GM12878 (cell line): ENCODE results near the gene FAM162A. TPM values are rescaled to one million over a fixed set of nuclear protein-coding genes. Genes with fewer than 3 reads are reported as not detected.

Experiments
- ATAC-seq: fragments of 200-7000 bp; cut with Tn5 transposase; 3 replicates; pipeline ENCODE4 v1.9.1; 2020; ENCODE audit warnings: mild to moderate bottlenecking, moderate library complexity
- BruUV-seq: library from RNA; stranded (reverse); fragments of 400-500 nt; replicated peaks from 2 replicates; lab custom pipeline; 2021; lab: Mats Ljungman, UMichigan
- CTCF ChIA-PET: fragments of 300-600 bp; sonication (Branson Sonifier 250); formaldehyde crosslinking; extraction: SDS; loops from one replicate; lab custom pipeline; 2021; ENCODE audit warnings: inconsistent platforms; lab: Yijun Ruan, JAX
- POLR2A ChIA-PET: fragments of 350-600 bp; formaldehyde crosslinking; extraction: SDS; loops from one replicate; lab custom pipeline; 2021; ENCODE audit warnings: inconsistent platforms; lab: Charles Lee
- RAD21 ChIA-PET: fragments of 300-600 bp; sonication (Branson Sonifier 250); formaldehyde crosslinking; loops from one replicate; lab custom pipeline; 2023; ENCODE audit warnings: antibody characterized with exemption; ENCODE audit not compliant: unreplicated experiment; lab: Charles Lee
- SMC1A ChIA-PET: fragments of 300-600 bp; sonication (Branson Sonifier 250); formaldehyde crosslinking; loops from one replicate; lab custom pipeline; 2023; ENCODE audit not compliant: unreplicated experiment, uncharacterized antibody; lab: Charles Lee
- DNase-seq: peaks from one replicate; pipeline ENCODE4 v3.0.0-alpha.2; 2011; ENCODE audit warnings: low read depth, low spot score
- FAIRE-seq: peaks from 3 replicates; lab custom pipeline; 2011; peaks lifted over from hg19 to GRCh38; lab: Jason Lieb, UNC
- H2AFZ ChIP-seq: 2 replicates; pipeline ENCODE4 v1.6.0; 2011; ENCODE audit warnings: low read depth, low read length, control low read depth; ENCODE audit not compliant: control insufficient read depth
- H3K27ac ChIP-seq: 2 replicates; pipeline ENCODE4 v1.5.1; 2011; ENCODE audit warnings: control low read depth; ENCODE audit not compliant: control insufficient read depth, insufficient read depth
- H3K27me3 ChIP-seq, 2 experiments: replicated peaks in 1 of 2; 2 replicates each; pipeline versions ENCODE4 v1.6.0 to v1.6.1; 2011; ENCODE audit warnings: low read length in 1 of 2; ENCODE audit not compliant: control insufficient read depth in 2 of 2, insufficient read depth in 2 of 2
- H3K36me3 ChIP-seq, 2 experiments: 2 replicates each; pipeline ENCODE4 v1.5.1; 2011; ENCODE audit warnings: low read length in 1 of 2; ENCODE audit not compliant: control insufficient read depth in 2 of 2, insufficient read depth in 2 of 2
- H3K4me1 ChIP-seq: 2 replicates; pipeline ENCODE4 v1.6.1; 2011; ENCODE audit warnings: mild to moderate bottlenecking, low read length, moderate library complexity, mixed read lengths; ENCODE audit not compliant: control insufficient read depth, insufficient read depth
- H3K4me2 ChIP-seq: 2 replicates; pipeline ENCODE4 v1.6.0; 2011; ENCODE audit warnings: control low read depth; ENCODE audit not compliant: control insufficient read depth, insufficient read depth
- H3K4me3 ChIP-seq: fragments of 200-600 bp; sonication (generic); 2 replicates; pipeline ENCODE4 v1.5.1; 2016
- H3K79me2 ChIP-seq: 2 replicates; pipeline ENCODE4 v1.6.0; 2011; ENCODE audit warnings: low read length; ENCODE audit not compliant: control insufficient read depth, insufficient read depth
- H3K9ac ChIP-seq: 2 replicates; pipeline ENCODE4 v1.8.0; 2011; ENCODE audit warnings: low read length, control low read depth, mixed read lengths; ENCODE audit not compliant: control insufficient read depth, insufficient read depth
- H3K9me3 ChIP-seq: replicated peaks from 3 replicates; pipeline ENCODE4 v1.5.1; 2011; ENCODE audit warnings: mild to moderate bottlenecking, low read length; ENCODE audit not compliant: control insufficient read depth, insufficient read depth
- H4K20me1 ChIP-seq: 2 replicates; pipeline ENCODE4 v1.6.0; 2011; ENCODE audit not compliant: control insufficient read depth, insufficient read depth
- BCL11A ChIP-seq: IDR thresholded peaks from 2 replicates; pipeline ENCODE4 v1.6.1; 2011; ENCODE audit warnings: low read depth, low read length
- LARP7 ChIP-seq: fragments of 450-650 bp; IDR thresholded peaks from 2 replicates; pipeline ENCODE4 v1.6.1; 2017; ENCODE audit warnings: mild to moderate bottlenecking
- WGBS: methylation state at CpG from one replicate; pipeline ENCODE4 v1.1.6; 2016; ENCODE audit warnings: low lambda C conversion rate; ENCODE audit not compliant: insufficient replicate concordance, insufficient coverage; ENCODE audit errors: missing lambda C conversion rate; 5-methylcytosine and 5-hydroxymethylcytosine counted together
- in situ Hi-C: fragments of 300-500 bp; cut with MboI; formaldehyde crosslinking; loops from 9 replicates; pipeline ENCODE4 v1.14.3; 2018; ENCODE audit warnings: mixed read lengths
- intact Hi-C: fragments of 100-400 bp; cut with micrococcal nuclease; formaldehyde crosslinking; loops from one replicate; pipeline ENCODE4 v1.14.2; 2022; ENCODE audit not compliant: unreplicated experiment
- polyA plus RNA-seq, 11 experiments: library from polyadenylated mRNA; depleted of rRNA in 4 of 11; unstranded in 6 of 11; stranded (reverse) in 5 of 11; fragments of >200 nt; fragmentation: Nextera tagmentation in 4 of 11; fragmentation: Illumina TruSeq in 1 of 11; extraction: Ambion mirVana in 4 of 11; extraction: Trizol in 1 of 11; gene quantifications; 1 replicate in 1 of 11; 2 replicates in 10 of 11; pipeline versions ENCODE4 v1.2.1 to v1.2.3, GENCODE V29; 2011 to 2016; ENCODE audit warnings: inconsistent platforms in 2 of 11, missing spikeins in 2 of 11, low read depth in 1 of 11
- total RNA-seq, 4 experiments: library from RNA; depleted of rRNA in 3 of 4; stranded (reverse); fragments of >200 nt in 3 of 4; fragmentation: Illumina TruSeq in 1 of 4; extraction: Trizol in 1 of 4; gene quantifications; 2 replicates each; pipeline versions ENCODE4 v1.2.1 to v1.2.3, GENCODE V29; 2013 to 2021
- TF ChIP-seq, protein P1 (sequence below): fragments of 450-650 bp; IDR thresholded peaks from 2 replicates; pipeline ENCODE4 v1.6.1; 2016; ENCODE audit warnings: mild to moderate bottlenecking

Gene FAM162A
- total and polyA plus RNA-seq, 10 of the 15 experiments (the other 5 are each of a cell fraction or from before 2014, with no cell fraction given), result 59.2 to 346 (median 149) TPM

DNA sequence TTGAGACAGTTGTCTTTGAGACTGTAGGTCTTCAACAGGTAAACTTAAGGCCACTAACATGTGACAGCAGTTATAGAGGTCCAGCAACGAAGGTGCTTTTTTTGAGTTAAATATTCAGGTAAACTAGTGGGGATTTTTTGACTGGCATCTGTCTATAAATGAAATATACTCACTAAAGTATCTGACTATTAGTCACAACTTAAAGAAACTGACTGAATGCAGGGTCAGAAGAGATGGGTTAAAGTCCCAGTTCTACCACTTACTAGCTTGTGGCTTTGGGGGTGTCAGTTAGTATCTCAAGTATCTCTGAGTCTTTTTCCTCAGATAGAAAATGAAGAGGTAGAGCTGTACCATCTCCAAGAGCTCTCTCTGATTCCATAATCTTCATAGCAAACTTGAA, 18.9 kb upstream of the FAM162A start:
- H3K4me3 ChIP-seq, result no peak overlapping the region
- ChIA-PET POLR2A (interaction anchor here (0.6 to 3.2 kb wide), 11 partner anchors 11 to 819 kb away, joined by 3 to 28 read pairs (median 3); partner anchors contain the start of genes FAM162A, MIX23 and POLQ), RAD21 (interaction anchor here (0.8 to 3.8 kb wide), 22 partner anchors 11 to 818 kb away, joined by 3 to 32 read pairs (median 4); partner anchors contain the start of genes CSTA, FAM162A, MIX23 and POLQ), CTCF (interaction anchor here (0.7 to 4.5 kb wide), 13 partner anchors 10 to 264 kb away, joined by 3 to 52 read pairs (median 5); partner anchors contain the start of genes FAM162A and MIX23), SMC1A (interaction anchor here (0.5 to 6.0 kb wide), 19 partner anchors 9 to 819 kb away, joined by 3 to 50 read pairs (median 7); partner anchors contain the start of genes FAM162A, MIX23 and POLQ)
- H3K27ac ChIP-seq, result peak overlapping the region; percentile 0; the same call in 1 of the 2 replicates
- no peaks in the 10 kb centered on the region for H4K20me1 ChIP-seq
- no peaks in the 10 kb centered on the region for H3K79me2 ChIP-seq
- ATAC-seq (peak; percentile 81), FAIRE-seq (no peak), DNase-seq (no peak)
- H3K27me3 ChIP-seq, result no peaks in the 10 kb centered on the region
- no peak overlapping the region for H3K4me2 ChIP-seq
- no peak overlapping the region for H3K9ac ChIP-seq
- intact Hi-C loops (no loop called here), in situ Hi-C loops (no loop called here)
- no TSS peak for BruUV-seq
- WGBS, result 5% methylated on average over 1 of the region's 1 CpG
- H2AFZ ChIP-seq, result no peak overlapping the region
- no peaks in the 10 kb centered on the region for H3K4me1 ChIP-seq
- H3K36me3 ChIP-seq, result peaks cover 4 to 19% of the 10 kb centered on the region in 2 experiments
- H3K9me3 ChIP-seq, result no peaks in the 10 kb centered on the region
- TF ChIP-seq, protein P1, sequence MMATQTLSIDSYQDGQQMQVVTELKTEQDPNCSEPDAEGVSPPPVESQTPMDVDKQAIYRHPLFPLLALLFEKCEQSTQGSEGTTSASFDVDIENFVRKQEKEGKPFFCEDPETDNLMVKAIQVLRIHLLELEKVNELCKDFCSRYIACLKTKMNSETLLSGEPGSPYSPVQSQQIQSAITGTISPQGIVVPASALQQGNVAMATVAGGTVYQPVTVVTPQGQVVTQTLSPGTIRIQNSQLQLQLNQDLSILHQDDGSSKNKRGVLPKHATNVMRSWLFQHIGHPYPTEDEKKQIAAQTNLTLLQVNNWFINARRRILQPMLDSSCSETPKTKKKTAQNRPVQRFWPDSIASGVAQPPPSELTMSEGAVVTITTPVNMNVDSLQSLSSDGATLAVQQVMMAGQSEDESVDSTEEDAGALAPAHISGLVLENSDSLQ, result peak; percentile 85
- 0 out of 2 replicates have a peak, but pooled peaks have one; percentile 11 for TF ChIP-seq BCL11A
- TF ChIP-seq LARP7, result no peak
